HepG2 (cell line): ENCODE data around the gene BEST2. TPM values are rescaled to one million over a fixed set of nuclear protein-coding genes. Genes with fewer than 3 reads are reported as not detected.

Experiments
- BCLAF1 ChIP-seq: fragments of 450-650 bp; IDR thresholded peaks from 2 replicates; pipeline ENCODE4 v1.6.1; 2017; ENCODE audit warnings: mild to moderate bottlenecking
- ELF1 ChIP-seq: sonication (generic); formaldehyde crosslinking; IDR thresholded peaks from 2 replicates; pipeline ENCODE4 v1.4.0; 2020; ENCODE audit warnings: missing genetic modification reagents
- GPN1 ChIP-seq: sonication (generic); formaldehyde crosslinking; IDR thresholded peaks from 2 replicates; pipeline ENCODE4 v1.5.1; 2020; ENCODE audit warnings: missing genetic modification reagents, borderline replicate concordance
- KLF13 ChIP-seq: sonication (generic); formaldehyde crosslinking; IDR thresholded peaks from 2 replicates; pipeline ENCODE4 v1.4.0; 2020; ENCODE audit warnings: mild to moderate bottlenecking, missing genetic modification reagents
- NFATC3 ChIP-seq: sonication (generic); formaldehyde crosslinking; IDR thresholded peaks from 2 replicates; pipeline ENCODE4 v1.5.1; 2020; ENCODE audit warnings: mild to moderate bottlenecking, missing genetic modification reagents
- PCBP1 ChIP-seq: fragments of 200-400 bp; formaldehyde crosslinking; IDR thresholded peaks from 2 replicates; pipeline ENCODE4 v1.6.1; 2017; ENCODE audit warnings: mild to moderate bottlenecking, low read depth, low read length, borderline replicate concordance
- PRDM4 ChIP-seq: sonication (generic); formaldehyde crosslinking; IDR thresholded peaks from 2 replicates; pipeline ENCODE4 v1.9.0; 2021; ENCODE audit warnings: missing genetic modification reagents, borderline replicate concordance
- THAP7 ChIP-seq: sonication (generic); formaldehyde crosslinking; IDR thresholded peaks from 2 replicates; pipeline ENCODE4 v1.8.1; 2023; ENCODE audit warnings: mild to moderate bottlenecking, missing genetic modification reagents
- TOE1 ChIP-seq: sonication (generic); formaldehyde crosslinking; IDR thresholded peaks from 2 replicates; pipeline ENCODE4 v1.4.0; 2020; ENCODE audit warnings: mild to moderate bottlenecking, missing genetic modification reagents
- TSC22D2 ChIP-seq: sonication (generic); formaldehyde crosslinking; IDR thresholded peaks from 2 replicates; pipeline ENCODE4 v1.5.1; 2020; ENCODE audit warnings: missing genetic modification reagents, mild to moderate bottlenecking, borderline replicate concordance
- ZBTB4 ChIP-seq: sonication (generic); formaldehyde crosslinking; IDR thresholded peaks from 2 replicates; pipeline ENCODE4 v1.4.0; 2020; ENCODE audit warnings: missing genetic modification reagents, mild to moderate bottlenecking, borderline replicate concordance
- ZBTB7B ChIP-seq: sonication (generic); formaldehyde crosslinking; IDR thresholded peaks from 2 replicates; pipeline ENCODE4 v1.4.0; 2020; ENCODE audit warnings: missing genetic modification reagents
- ZC3H4 ChIP-seq: sonication (generic); formaldehyde crosslinking; IDR thresholded peaks from 2 replicates; pipeline ENCODE4 v1.4.0; 2020; ENCODE audit warnings: missing genetic modification reagents, borderline replicate concordance
- ZNF281 ChIP-seq: sonication (generic); formaldehyde crosslinking; IDR thresholded peaks from 2 replicates; pipeline ENCODE4 v1.4.0; 2020; ENCODE audit warnings: missing genetic modification reagents, borderline replicate concordance
- ZNF761 ChIP-seq: sonication (generic); formaldehyde crosslinking; conservative IDR thresholded peaks from 2 replicates; pipeline ENCODE4 v1.4.0; 2020; ENCODE audit warnings: mild to moderate bottlenecking, missing genetic modification reagents
- ZNF772 ChIP-seq: sonication (generic); formaldehyde crosslinking; IDR thresholded peaks from 2 replicates; pipeline ENCODE4 v1.5.0; 2020; ENCODE audit warnings: mild to moderate bottlenecking, missing genetic modification reagents
- polyA plus RNA-seq, 8 experiments: library from polyadenylated mRNA; depleted of rRNA in 3 of 8; stranded (reverse) in 7 of 8; unstranded in 1 of 8; fragments of >200 nt; fragmentation: Illumina TruSeq in 4 of 8; extraction: Trizol in 4 of 8; gene quantifications; 2 replicates each; pipeline versions ENCODE4 v1.2.1 to v1.2.3, GENCODE V29; 2011 to 2016; ENCODE audit warnings: low read depth in 4 of 8, missing spikeins in 1 of 8, mixed read lengths in 1 of 8; ENCODE audit not compliant: insufficient read depth in 1 of 8
- total RNA-seq, 5 experiments: library from RNA; depleted of rRNA; stranded (reverse); fragments of >200 nt; fragmentation: Illumina TruSeq; extraction: Trizol; gene quantifications; 2 replicates each; pipeline ENCODE4 v1.2.3, GENCODE V29; 2016; ENCODE audit warnings: low read depth in 1 of 5

The BEST2 gene
- total and polyA plus RNA-seq, 2 of the 13 experiments (the other 11 are each of a cell fraction or from before 2014, with no cell fraction given) = not detected

GRCh38 chr19:12766051-12766521 is 14.5 kb downstream of the BEST2 start (continued):
- TF ChIP-seq ZNF761 (CRISPR knock-in tag) = peak; percentile 66; the same call in 1 of the 2 replicates
- no peak for TF ChIP-seq PRDM4
- TF ChIP-seq GPN1 (CRISPR knock-in tag) = no peak
- no peak for TF ChIP-seq NFATC3 (CRISPR knock-in tag)
- no peak for TF ChIP-seq ZNF281 (CRISPR knock-in tag)
- peak; percentile 78; the same call in 1 of the 2 replicates for TF ChIP-seq ZNF772 (CRISPR knock-in tag)
- no peak for TF ChIP-seq BCLAF1
- TF ChIP-seq ZBTB7B (CRISPR knock-in tag) = 0 out of 2 replicates have a peak, but pooled peaks have one; percentile 26
- TF ChIP-seq ELF1 = no peak
- TF ChIP-seq ZC3H4 (CRISPR knock-in tag) = no peak
- no peak for TF ChIP-seq ZBTB4 (CRISPR knock-in tag)
- no peak for TF ChIP-seq THAP7
- no peak; the same call in 1 of the 2 replicates for TF ChIP-seq KLF13
- TF ChIP-seq PCBP1 = no peak
- TF ChIP-seq TSC22D2 = peak; percentile 77; the same call in 1 of the 2 replicates
- TF ChIP-seq TOE1 = no peak
